ENCODE measurements around the gene GREB1. TPM values are rescaled to one million over a fixed set of nuclear protein-coding genes. Genes with fewer than 3 reads are reported as not detected.

GREB1 gene
- total and polyA plus RNA-seq, 2 donors = 0.24 to 0.43 TPM

GRCh38 chr2:11534071-11534745 is 363 bp downstream of the GREB1 start:
- Histone ChIP-seq H3K4me3 (ENCODE audit: low read length in 2 of 2) (no peak overlapping the region), H3K36me3 (ENCODE audit: control insufficient read depth in 2 of 2, insufficient read depth in 2 of 2, low read length in 1 of 2) (no peaks in the 10 kb centered on the region), H3K27me3 (ENCODE audit: control insufficient read depth in 2 of 2, insufficient read depth in 1 of 2, low read length in 1 of 2) (peaks cover 0 to 17% of the 10 kb centered on the region in 2 donors), H3K4me1 (ENCODE audit: control insufficient read depth in 2 of 2, insufficient read depth in 2 of 2, low read length in 2 of 2) (no peaks in the 10 kb centered on the region), H3K27ac (ENCODE audit: low read depth in 1 of 2, low read length in 1 of 2) (no peak overlapping the region), H3K9me3 (ENCODE audit: control insufficient read depth in 2 of 2, insufficient read depth in 1 of 2, low read length in 1 of 2) (no peaks in the 10 kb centered on the region)
- 78% methylated on average over 7 of the region's 7 CpGs for WGBS
- no peak for DNase-seq (ENCODE audit: low read depth in 6 of 9, low spot score in 9 of 9)

GRCh38 chr2:11534746-11535484 is 1.1 kb downstream of the GREB1 start:
- no peaks in the 10 kb centered on the region for H3K36me3 ChIP-seq (ENCODE audit: control insufficient read depth in 2 of 2, insufficient read depth in 2 of 2, low read length in 1 of 2)
- WGBS = 83% methylated on average over 7 of the region's 7 CpGs
- no peak overlapping the region for H3K4me3 ChIP-seq (ENCODE audit: low read length in 2 of 2)
- H3K9me3 ChIP-seq (ENCODE audit: control insufficient read depth in 2 of 2, insufficient read depth in 1 of 2, low read length in 1 of 2) = no peaks in the 10 kb centered on the region
- DNase-seq (ENCODE audit: low read depth in 6 of 9, low spot score in 9 of 9) = no peak
- H3K27me3 ChIP-seq (ENCODE audit: control insufficient read depth in 2 of 2, insufficient read depth in 1 of 2, low read length in 1 of 2) = peaks cover 0 to 23% of the 10 kb centered on the region in 2 donors
- no peak overlapping the region for H3K27ac ChIP-seq (ENCODE audit: low read depth in 1 of 2, low read length in 1 of 2)
- H3K4me1 ChIP-seq (ENCODE audit: control insufficient read depth in 2 of 2, insufficient read depth in 2 of 2, low read length in 2 of 2) = no peaks in the 10 kb centered on the region

GRCh38 chr2:11535899-11536344 is 2.1 kb downstream of the GREB1 start:
- no peak overlapping the region for H3K27ac ChIP-seq (ENCODE audit: low read depth in 1 of 2, low read length in 1 of 2)
- 92% methylated on average over 7 of the region's 7 CpGs for WGBS
- H3K9me3 ChIP-seq (ENCODE audit: control insufficient read depth in 2 of 2, insufficient read depth in 1 of 2, low read length in 1 of 2) = no peaks in the 10 kb centered on the region
- no peaks in the 10 kb centered on the region for H3K4me1 ChIP-seq (ENCODE audit: control insufficient read depth in 2 of 2, insufficient read depth in 2 of 2, low read length in 2 of 2)
- no peak for DNase-seq (ENCODE audit: low read depth in 6 of 9, low spot score in 9 of 9)
- no peak overlapping the region for H3K4me3 ChIP-seq (ENCODE audit: low read length in 2 of 2)
- peaks cover 0 to 23% of the 10 kb centered on the region in 2 donors for H3K27me3 ChIP-seq (ENCODE audit: control insufficient read depth in 2 of 2, insufficient read depth in 1 of 2, low read length in 1 of 2)
- no peaks in the 10 kb centered on the region for H3K36me3 ChIP-seq (ENCODE audit: control insufficient read depth in 2 of 2, insufficient read depth in 2 of 2, low read length in 1 of 2)

GRCh38 chr2:11537951-11538350 is 4.1 kb downstream of the GREB1 start:
- no peak overlapping the region for H3K27ac ChIP-seq (ENCODE audit: low read depth in 1 of 2, low read length in 1 of 2)
- H3K36me3 ChIP-seq (ENCODE audit: control insufficient read depth in 2 of 2, insufficient read depth in 2 of 2, low read length in 1 of 2) = no peaks in the 10 kb centered on the region
- no peaks in the 10 kb centered on the region for H3K4me1 ChIP-seq (ENCODE audit: control insufficient read depth in 2 of 2, insufficient read depth in 2 of 2, low read length in 2 of 2)
- no peaks in the 10 kb centered on the region for H3K9me3 ChIP-seq (ENCODE audit: control insufficient read depth in 2 of 2, insufficient read depth in 1 of 2, low read length in 1 of 2)
- H3K27me3 ChIP-seq (ENCODE audit: control insufficient read depth in 2 of 2, insufficient read depth in 1 of 2, low read length in 1 of 2) = peaks cover 0 to 25% of the 10 kb centered on the region in 2 donors
- no peak overlapping the region for H3K4me3 ChIP-seq (ENCODE audit: low read length in 2 of 2)
- no peak for DNase-seq (ENCODE audit: low read depth in 6 of 9, low spot score in 9 of 9)
- WGBS = 96% methylated on average over 13 of the region's 13 CpGs

- H3K36me3 ChIP-seq (ENCODE audit: control insufficient read depth in 2 of 2, insufficient read depth in 2 of 2, low read length in 1 of 2) = no peaks in the 10 kb centered on the region
- no peak overlapping the region for H3K27ac ChIP-seq (ENCODE audit: low read depth in 1 of 2, low read length in 1 of 2)
- H3K9me3 ChIP-seq (ENCODE audit: control insufficient read depth in 2 of 2, insufficient read depth in 1 of 2, low read length in 1 of 2) = no peaks in the 10 kb centered on the region
- WGBS = 66% methylated on average over 18 of the region's 18 CpGs
- H3K4me3 ChIP-seq (ENCODE audit: low read length in 2 of 2) = no peak overlapping the region
- H3K27me3 ChIP-seq (ENCODE audit: control insufficient read depth in 2 of 2, insufficient read depth in 1 of 2, low read length in 1 of 2) = peaks cover 0 to 21% of the 10 kb centered on the region in 2 donors
- DNase-seq (ENCODE audit: low read depth in 6 of 9, low spot score in 9 of 9) = no peak
- H3K4me1 ChIP-seq (ENCODE audit: control insufficient read depth in 2 of 2, insufficient read depth in 2 of 2, low read length in 2 of 2) = no peaks in the 10 kb centered on the region
Measured at GRCh38 chr2:11539317-11540147, 5.7 kb downstream of the GREB1 start.

- DNase-seq (ENCODE audit: low read depth in 6 of 9, low spot score in 9 of 9) = no peak
- Histone ChIP-seq H3K9me3 (ENCODE audit: control insufficient read depth in 2 of 2, insufficient read depth in 1 of 2, low read length in 1 of 2) (no peaks in the 10 kb centered on the region), H3K4me3 (ENCODE audit: low read length in 2 of 2) (no peak overlapping the region), H3K4me1 (ENCODE audit: control insufficient read depth in 2 of 2, insufficient read depth in 2 of 2, low read length in 2 of 2) (no peaks in the 10 kb centered on the region), H3K27me3 (ENCODE audit: control insufficient read depth in 2 of 2, insufficient read depth in 1 of 2, low read length in 1 of 2) (peaks cover 0 to 17% of the 10 kb centered on the region in 2 donors), H3K27ac (ENCODE audit: low read depth in 1 of 2, low read length in 1 of 2) (no peak overlapping the region), H3K36me3 (ENCODE audit: control insufficient read depth in 2 of 2, insufficient read depth in 2 of 2, low read length in 1 of 2) (no peaks in the 10 kb centered on the region)
- 72% methylated on average over 12 of the region's 12 CpGs for WGBS
Measured at GRCh38 chr2:11540148-11540995, 6.5 kb downstream of the GREB1 start.

GRCh38 chr2:11540996-11541692 is 7.3 kb downstream of the GREB1 start:
- Histone ChIP-seq H3K4me3 (ENCODE audit: low read length in 2 of 2) (no peak overlapping the region), H3K9me3 (ENCODE audit: control insufficient read depth in 2 of 2, insufficient read depth in 1 of 2, low read length in 1 of 2) (no peaks in the 10 kb centered on the region), H3K27ac (ENCODE audit: low read depth in 1 of 2, low read length in 1 of 2) (no peak overlapping the region), H3K4me1 (ENCODE audit: control insufficient read depth in 2 of 2, insufficient read depth in 2 of 2, low read length in 2 of 2) (no peaks in the 10 kb centered on the region), H3K36me3 (ENCODE audit: control insufficient read depth in 2 of 2, insufficient read depth in 2 of 2, low read length in 1 of 2) (no peaks in the 10 kb centered on the region), H3K27me3 (ENCODE audit: control insufficient read depth in 2 of 2, insufficient read depth in 1 of 2, low read length in 1 of 2) (peaks cover 0 to 15% of the 10 kb centered on the region in 2 donors)
- no peak for DNase-seq (ENCODE audit: low read depth in 6 of 9, low spot score in 9 of 9)
- 97% methylated on average over 11 of the region's 11 CpGs for WGBS

- no peaks in the 10 kb centered on the region for H3K9me3 ChIP-seq (ENCODE audit: control insufficient read depth in 2 of 2, insufficient read depth in 1 of 2, low read length in 1 of 2)
- no peak overlapping the region for H3K4me3 ChIP-seq (ENCODE audit: low read length in 2 of 2)
- H3K27ac ChIP-seq (ENCODE audit: low read depth in 1 of 2, low read length in 1 of 2) = no peak overlapping the region
- no peaks in the 10 kb centered on the region for H3K36me3 ChIP-seq (ENCODE audit: control insufficient read depth in 2 of 2, insufficient read depth in 2 of 2, low read length in 1 of 2)
- no peak for DNase-seq (ENCODE audit: low read depth in 6 of 9, low spot score in 9 of 9)
- 76% methylated on average over 8 of the region's 8 CpGs for WGBS
- H3K4me1 ChIP-seq (ENCODE audit: control insufficient read depth in 2 of 2, insufficient read depth in 2 of 2, low read length in 2 of 2) = no peaks in the 10 kb centered on the region
- H3K27me3 ChIP-seq (ENCODE audit: control insufficient read depth in 2 of 2, insufficient read depth in 1 of 2, low read length in 1 of 2) = peaks cover 0 to 15% of the 10 kb centered on the region in 2 donors
Measured at GRCh38 chr2:11541693-11542274, 7.9 kb downstream of the GREB1 start.

Data from thymus (tissue), 11 donors.